Stimulated activated CD4-positive, alpha-beta T cell treated with anti-CD3 and anti-CD28 coated beads, Interleukin-4, amount 100 ng/mL, for 4 hours (primary cell): Measurements from ENCODE around the gene MYO9B.

ENCODE experiments used
- DNase-seq, 2 experiments: peaks; one replicate each; pipeline ENCODE4 v3.0.0-alpha.2; 2020

The MYO9B gene

DNA sequence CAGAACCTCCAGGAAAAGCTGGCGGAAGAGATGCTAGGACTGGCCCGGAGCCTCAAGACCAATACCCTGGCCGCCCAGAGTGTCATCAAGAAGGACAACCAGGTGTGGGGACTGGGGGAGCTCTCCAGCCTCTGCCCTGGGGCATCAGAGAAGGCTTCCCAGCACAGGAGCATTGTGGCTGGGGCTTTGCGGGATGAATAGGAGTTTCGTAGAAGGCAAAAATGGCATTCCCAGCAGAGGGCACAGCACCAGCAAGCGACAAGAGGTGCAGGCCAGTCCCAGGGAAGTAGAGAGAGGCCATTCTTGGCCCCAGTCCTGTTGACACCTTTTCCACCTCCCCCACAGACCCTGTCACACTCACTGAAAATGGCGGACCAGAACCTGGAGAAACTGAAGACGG is 143.7 kb downstream of the MYO9B start:
- no peak for DNase-seq

GRCh38 chr19:17220207-17220758 is 144.7 kb downstream of the MYO9B start:
- DNase-seq: peak in 1 of 2 experiments; percentile 40

GRCh38 chr19:17225053-17225452 is 149.5 kb downstream of the MYO9B start:
- DNase-seq: no peak

GRCh38 chr19:17226002-17226933 is 150.7 kb downstream of the MYO9B start, which contains the start of gene OCEL1:
Gene OCEL1 (plus strand): TSS chr19:17226226. CDS start chr19:17226248, 22 bp downstream.
- peak; percentile 96 for DNase-seq

- no peak for DNase-seq
These were observed 152.3 kb downstream of the MYO9B start for GRCh38 chr19:17227798-17228367.

DNA sequence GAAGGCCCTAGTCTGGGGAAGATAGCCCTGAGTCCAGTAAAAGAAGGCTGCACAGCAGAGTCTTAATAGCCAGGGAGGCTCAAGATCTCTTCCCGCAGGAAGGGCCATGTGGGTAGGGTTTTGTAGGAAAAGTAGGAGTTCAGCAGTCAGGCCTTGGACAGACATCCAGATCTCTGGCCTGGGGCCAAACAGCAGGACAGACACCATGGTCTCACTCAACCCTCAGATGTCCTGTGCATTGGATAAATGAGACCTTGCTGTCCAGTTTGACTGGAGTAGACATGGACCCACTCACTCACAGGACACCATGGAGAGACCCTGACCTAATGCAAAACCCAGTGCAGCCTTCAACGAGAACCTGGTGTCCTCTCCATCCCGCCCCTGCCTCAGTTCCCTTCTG is 154.3 kb downstream of the MYO9B start:
- DNase-seq: no peak

GRCh38 chr19:17232258-17232657 is 156.7 kb downstream of the MYO9B start:
- no peak for DNase-seq

- DNase-seq: peak; percentile 55 to 62
These were observed 159.3 kb downstream of the MYO9B start for GRCh38 chr19:17234911-17235299.

DNA sequence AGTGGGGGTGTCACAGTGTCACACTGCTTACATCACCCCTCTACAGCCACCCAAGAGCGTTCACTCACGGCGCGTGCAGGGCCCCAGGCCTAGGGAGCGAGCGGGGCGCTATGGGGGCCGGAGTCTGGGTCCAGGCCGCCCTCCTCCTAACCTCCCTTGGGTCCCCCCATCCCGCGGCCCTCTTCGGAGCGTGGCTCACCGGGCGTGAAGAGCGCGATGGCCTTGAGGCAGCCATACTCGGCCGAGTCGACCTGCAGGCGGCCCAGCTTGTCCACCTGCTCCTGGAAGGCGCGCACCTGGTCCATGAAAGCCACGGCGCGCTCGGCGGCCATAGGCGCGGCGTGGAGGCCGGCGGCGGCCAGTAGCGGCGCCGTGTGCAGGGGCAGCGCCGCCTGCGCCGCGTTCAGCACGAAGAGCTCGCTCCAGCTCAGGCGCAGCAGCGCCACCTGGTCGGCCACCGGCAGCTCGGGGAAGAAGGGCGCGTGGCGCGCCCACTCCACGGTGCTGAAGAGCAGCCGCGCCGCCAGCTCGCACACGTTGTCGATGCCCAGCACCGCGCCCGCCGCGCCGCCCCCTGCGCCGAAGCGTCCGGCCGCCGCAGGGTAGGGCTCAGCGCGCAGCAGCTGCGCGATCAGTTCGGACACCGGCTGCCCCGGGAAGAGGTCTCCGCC is 159.9 kb downstream of the MYO9B start:
- peak; percentile 70 to 78 for DNase-seq

DNA sequence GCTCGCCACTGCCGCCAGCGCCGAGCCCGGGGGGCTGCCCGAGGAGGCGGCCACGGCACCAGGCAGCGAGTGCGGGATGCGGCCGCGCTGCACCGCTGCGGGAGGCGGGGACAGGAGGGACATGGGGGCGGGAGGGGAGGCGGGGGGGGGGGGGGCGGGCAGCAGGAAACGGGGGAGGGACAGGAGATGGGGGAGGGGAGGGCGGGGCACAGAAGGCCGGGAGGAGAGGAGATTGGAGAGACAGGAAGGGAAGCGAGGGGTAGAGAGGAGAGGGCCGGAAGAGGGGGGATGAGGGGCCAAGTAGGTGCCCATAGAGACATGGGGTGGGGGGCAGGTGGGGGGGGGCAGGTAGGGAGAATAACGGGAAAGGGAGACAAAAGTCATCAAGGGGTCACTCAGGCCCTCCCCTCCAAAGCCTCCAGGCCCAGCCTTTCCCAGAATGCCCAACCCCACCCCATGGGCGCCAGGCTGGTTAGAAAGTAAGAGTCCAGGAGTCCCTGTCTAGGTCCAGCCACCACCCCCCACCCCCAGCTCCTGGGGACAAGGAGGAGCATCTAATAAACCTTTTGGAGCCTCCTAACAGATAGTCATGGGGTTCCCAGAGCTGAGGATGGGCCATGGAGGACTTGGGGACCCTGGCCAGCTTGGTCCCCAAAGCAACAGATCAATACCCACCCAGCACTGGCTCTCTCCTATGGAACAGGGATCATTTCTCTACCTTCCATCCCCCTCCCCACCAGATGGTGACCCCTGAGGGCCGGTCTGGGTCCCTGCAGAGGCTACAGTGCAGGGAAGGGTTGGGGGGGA is 160.6 kb downstream of the MYO9B start:
- DNase-seq: no peak

DNA sequence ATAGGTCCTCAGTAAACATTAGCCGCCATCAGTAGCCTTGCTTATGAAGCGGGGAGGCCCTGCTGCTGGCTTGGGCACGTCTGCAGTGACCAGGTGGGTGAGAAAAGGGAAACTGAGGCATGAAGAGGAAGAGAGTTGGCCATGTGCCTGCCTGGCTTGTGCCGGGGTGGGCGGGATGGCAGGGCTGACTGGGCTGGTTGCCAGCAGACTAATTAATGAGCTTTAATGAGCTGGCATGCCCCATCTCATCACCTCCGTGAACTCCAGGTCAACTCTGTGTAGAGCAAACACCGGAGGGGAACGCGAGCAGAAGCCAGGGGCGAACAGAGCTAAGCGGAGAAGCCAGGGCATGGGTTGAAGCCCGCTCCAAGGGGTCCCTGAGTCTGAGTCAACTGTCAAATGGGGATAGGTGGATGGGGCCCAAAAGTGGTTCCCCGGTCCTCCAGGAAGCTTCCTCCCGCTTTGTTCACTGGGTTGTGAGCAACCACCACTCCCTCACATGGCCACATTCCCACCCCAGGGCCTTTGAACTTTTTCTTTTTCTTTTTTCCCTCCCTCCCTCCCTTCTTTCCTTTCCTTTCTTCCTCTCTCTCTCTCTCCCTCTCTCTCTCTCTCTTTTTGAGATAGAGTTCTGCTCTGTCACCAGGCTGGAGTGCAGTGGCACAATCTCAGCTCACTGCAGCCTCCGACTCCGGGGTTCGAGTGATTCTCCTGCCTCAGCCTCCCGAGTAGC is 161.4 kb downstream of the MYO9B start:
- DNase-seq: no peak

GRCh38 chr19:17237747-17238706 is 162.4 kb downstream of the MYO9B start:
- no peak for DNase-seq

DNA sequence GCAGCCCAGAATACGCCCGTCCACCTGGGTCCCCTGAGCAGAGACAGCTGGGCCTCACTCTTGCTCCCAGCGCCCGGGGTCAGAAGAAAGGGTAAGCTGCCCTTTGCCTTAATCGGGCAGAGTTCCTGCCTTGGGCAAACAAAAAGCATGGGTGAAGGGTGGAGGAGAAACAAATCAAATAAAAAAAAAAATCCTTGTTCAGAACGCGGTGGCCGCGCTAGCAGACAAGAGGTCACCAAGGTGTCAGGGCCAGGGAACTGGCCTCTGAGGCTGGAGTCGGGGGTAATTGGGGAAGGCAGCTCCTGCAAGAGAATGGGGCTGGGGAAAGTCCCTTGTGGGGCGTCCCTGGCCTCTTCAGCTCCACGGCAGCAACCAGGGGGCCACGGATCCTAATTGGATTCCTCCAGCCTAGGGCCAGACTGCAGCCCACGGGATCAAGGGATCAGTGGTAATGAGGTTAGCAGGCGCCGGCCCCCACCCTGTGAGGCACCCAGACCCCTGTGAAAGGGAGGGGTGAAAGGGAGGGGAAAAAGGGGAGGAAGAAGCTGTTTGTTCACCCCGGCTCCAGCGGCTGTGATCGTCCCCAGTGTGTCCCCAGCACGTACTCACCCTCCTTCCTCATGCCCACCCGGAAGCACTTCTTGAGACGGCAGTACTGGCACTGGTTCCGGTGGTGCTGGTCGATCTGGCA is 164.6 kb downstream of the MYO9B start:
- DNase-seq: no peak

DNA sequence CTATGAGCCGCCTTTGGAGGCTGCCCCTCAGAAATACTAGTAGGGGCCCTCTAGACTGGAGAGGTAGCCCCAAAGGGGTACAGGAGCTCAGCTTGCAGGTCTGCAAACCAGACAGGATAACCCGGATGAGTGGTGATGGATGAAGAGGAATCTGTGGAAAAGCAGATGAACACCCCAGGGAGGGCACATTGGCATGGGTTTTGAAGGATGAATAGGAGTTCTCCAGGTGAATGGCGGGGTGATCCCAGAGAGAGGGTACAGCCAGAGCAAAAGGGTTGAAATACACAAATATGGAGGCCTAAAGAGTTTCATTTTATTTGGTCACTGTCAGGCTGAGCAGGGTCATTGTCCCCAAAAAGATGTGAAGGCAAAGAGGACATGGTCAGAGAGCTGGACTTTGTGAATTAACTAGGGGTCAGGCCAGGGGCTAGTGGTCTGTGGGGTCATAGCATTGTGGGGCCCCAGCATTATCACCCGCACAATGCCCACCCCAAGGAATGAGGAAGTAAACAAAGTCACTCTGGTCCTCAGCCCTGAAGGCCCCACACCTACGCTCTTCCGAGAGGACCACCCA is 165.3 kb downstream of the MYO9B start:
- no peak for DNase-seq

GRCh38 chr19:17242431-17243208 is 167.0 kb downstream of the MYO9B start:
- DNase-seq: no peak

DNA sequence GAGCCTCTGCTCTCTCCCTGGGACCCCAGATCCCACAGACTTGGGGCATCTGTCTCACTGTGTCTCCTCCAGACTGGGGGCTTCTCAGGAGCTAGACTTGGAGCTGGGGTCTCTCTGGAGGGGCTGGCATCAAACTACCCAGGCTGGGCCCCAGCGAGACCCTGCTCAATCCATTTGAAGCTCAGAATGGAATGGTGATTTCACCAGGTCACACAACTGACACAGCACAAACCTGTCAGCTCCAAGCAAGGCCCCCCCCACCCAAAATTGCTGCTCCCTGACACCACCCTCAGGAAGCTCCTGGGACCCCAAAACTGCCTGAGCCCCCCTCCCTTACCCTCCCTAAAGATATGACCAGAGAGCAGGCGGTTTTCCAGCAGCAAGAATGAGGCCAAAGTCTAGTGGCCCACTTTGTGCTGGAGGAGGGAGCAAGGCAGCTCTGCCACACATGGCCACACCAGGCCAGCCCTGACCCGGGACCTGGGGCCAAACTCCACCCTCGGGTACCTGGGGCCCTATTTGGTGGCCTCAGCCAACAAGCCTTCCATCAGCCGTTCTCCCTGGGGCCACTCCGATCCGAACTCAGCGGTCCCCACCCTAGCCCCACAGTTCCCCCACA is 167.7 kb downstream of the MYO9B start:
- DNase-seq: no peak

DNA sequence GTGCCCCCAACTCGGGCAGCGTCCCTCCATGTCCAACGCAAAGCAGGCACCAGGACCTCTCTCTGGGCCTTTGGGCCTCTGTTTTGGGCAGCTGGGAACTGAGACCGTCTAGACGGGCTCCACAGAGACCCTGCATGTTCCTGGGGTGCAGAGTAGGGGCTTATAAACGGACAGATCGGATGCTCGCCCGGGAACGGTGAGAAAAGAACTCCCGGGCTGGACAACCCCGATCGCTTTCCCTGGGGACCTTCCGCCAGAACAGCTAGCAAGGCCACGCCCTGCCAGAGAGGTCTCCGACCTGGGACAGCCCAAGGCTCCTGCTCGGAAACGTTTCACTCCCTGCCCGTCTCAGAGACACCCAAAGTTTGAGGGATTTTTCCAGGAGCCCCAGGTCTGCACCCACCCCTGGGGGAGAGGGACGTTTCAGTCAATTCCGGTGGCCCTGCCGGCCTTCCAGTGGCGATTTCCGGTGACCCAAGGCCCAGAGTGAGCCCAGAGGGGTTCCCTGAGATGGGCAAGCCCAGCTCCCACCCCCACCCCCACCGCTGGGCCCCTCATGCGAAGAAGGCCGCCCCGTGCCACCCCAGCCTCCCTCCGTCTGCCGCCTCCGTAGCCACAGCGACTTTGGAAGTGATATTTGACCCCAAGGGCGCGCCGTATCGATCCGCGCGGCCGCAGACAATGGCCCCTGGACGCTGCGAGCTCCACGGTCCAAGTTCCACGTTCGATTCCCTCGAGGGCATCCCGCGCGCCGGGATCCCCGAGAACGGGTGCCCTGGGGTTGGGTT is 168.4 kb downstream of the MYO9B start:
- no peak for DNase-seq
